ENCODE measurements around the gene NOTCH2.

NOTCH2 gene

GRCh38 chr1:119937198-119937597 is 132.3 kb downstream of the NOTCH2 start:
- DNase-seq: no peak

- no peak for DNase-seq
Observed at GRCh38 chr1:119935915-119936314, 133.5 kb downstream of the NOTCH2 start.

- no peak for DNase-seq
Observed at GRCh38 chr1:119935373-119935772, 134.1 kb downstream of the NOTCH2 start.

- no peak for DNase-seq
Observed at GRCh38 chr1:119933397-119933796, 136.1 kb downstream of the NOTCH2 start.

GRCh38 chr1:119929643-119930315 is 139.7 kb downstream of the NOTCH2 start:
- no peak for DNase-seq

- DNase-seq: no peak
Observed at GRCh38 chr1:119926553-119926952, 142.9 kb downstream of the NOTCH2 start.

- peak; percentile 82 for DNase-seq
Observed at GRCh38 chr1:119924948-119925898, 144.2 kb downstream of the NOTCH2 start.

- DNase-seq: no peak
Observed at GRCh38 chr1:119920104-119920968, 149.1 kb downstream of the NOTCH2 start.

- DNase-seq: no peak
Observed at GRCh38 chr1:119919241-119919640, 150.2 kb downstream of the NOTCH2 start.

GRCh38 chr1:119918301-119918700 is 151.2 kb downstream of the NOTCH2 start:
- DNase-seq: no peak

- DNase-seq: no peak
Observed at GRCh38 chr1:119917304-119918055, 152.0 kb downstream of the NOTCH2 start.

- DNase-seq: no peak
Observed at GRCh38 chr1:119915517-119915916, 153.9 kb downstream of the NOTCH2 start.

GRCh38 chr1:119914071-119914470 is 155.4 kb downstream of the NOTCH2 start:
- no peak for DNase-seq

- no peak for DNase-seq
Observed at GRCh38 chr1:119912963-119913362, 156.5 kb downstream of the NOTCH2 start.

GRCh38 chr1:119911775-119912174 is 157.7 kb downstream of the NOTCH2 start:
- DNase-seq: no peak

- DNase-seq: no peak
Observed at GRCh38 chr1:119910618-119911017, 158.8 kb downstream of the NOTCH2 start.

GRCh38 chr1:119909890-119910596 is 159.4 kb downstream of the NOTCH2 start:
- DNase-seq: no peak

- DNase-seq: no peak
Observed at GRCh38 chr1:119908661-119909060, 160.8 kb downstream of the NOTCH2 start.

- no peak for DNase-seq
Observed at GRCh38 chr1:119906927-119907652, 162.4 kb downstream of the NOTCH2 start.

- DNase-seq: no peak
Observed at GRCh38 chr1:119903443-119903835, 166.0 kb downstream of the NOTCH2 start.

All from right hindlimb (tissue), 1 donor.